ENCODE data around the gene CTNNA2. TPM values are rescaled to one million over a fixed set of nuclear protein-coding genes. Genes with fewer than 3 reads are reported as not detected.

Gene CTNNA2
- total and polyA plus RNA-seq, 12 donors, result 0.09 to 0.57 (median 0.15) TPM; not detected in 9

DNA sequence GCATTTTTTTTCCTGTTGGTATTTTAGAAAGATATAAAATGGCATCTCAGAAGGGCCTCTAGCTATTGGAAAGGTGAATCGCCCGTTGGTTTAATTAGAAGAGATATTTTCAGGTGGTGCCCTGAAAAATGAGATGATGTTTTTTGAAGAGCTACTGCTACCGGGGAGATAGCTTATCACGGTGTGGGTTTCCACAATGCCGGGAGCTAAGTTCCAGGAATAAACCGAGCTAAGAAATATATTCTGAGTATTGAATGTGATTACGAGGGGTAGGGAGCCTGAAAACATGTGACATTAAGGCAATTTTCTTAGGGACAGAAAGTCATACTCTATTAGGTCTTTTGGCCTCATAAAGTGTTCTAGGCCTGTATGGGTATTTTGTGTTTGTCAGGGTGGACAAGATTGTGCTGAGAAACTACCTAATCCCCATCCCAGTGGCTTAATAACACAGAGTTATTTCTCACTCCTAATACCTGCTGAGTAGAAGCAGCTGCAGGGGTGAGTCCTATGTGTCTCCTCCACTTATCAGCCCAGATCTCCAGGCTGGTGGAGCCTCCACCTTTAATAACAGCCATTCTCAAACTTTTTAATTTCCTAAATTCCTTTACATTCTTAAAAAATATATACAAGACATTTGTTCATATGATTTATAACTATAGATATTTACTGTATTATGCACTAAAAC lies 641.5 kb downstream of the CTNNA2 start:
- 50 to 55% methylated on average over 7 of the region's 7 CpGs for WGBS, 2 donors
- Histone ChIP-seq H3K27ac (no peak overlapping the region), H3K4me3 (no peak overlapping the region), H3K36me3 (no peaks in the 10 kb centered on the region), H3K27me3 (no peaks in the 10 kb centered on the region), H3K9me3 (no peaks in the 10 kb centered on the region), H3K4me1 (no peaks in the 10 kb centered on the region)
- ATAC-seq, result no peak
- no peak for DNase-seq
- TF ChIP-seq, protein P1, sequence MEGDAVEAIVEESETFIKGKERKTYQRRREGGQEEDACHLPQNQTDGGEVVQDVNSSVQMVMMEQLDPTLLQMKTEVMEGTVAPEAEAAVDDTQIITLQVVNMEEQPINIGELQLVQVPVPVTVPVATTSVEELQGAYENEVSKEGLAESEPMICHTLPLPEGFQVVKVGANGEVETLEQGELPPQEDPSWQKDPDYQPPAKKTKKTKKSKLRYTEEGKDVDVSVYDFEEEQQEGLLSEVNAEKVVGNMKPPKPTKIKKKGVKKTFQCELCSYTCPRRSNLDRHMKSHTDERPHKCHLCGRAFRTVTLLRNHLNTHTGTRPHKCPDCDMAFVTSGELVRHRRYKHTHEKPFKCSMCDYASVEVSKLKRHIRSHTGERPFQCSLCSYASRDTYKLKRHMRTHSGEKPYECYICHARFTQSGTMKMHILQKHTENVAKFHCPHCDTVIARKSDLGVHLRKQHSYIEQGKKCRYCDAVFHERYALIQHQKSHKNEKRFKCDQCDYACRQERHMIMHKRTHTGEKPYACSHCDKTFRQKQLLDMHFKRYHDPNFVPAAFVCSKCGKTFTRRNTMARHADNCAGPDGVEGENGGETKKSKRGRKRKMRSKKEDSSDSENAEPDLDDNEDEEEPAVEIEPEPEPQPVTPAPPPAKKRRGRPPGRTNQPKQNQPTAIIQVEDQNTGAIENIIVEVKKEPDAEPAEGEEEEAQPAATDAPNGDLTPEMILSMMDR (IDR thresholded peaks at IDR 0.05), result no peak
- intact Hi-C loops (cut with DNase I), result no loop called here

- 45 to 55% methylated on average over 1 of the region's 1 CpG for WGBS, 2 donors
- no peak overlapping the region for H3K27ac ChIP-seq
- H3K9me3 ChIP-seq, result peaks cover 0 to 11% (median 4%) of the 10 kb centered on the region in 11 donors
- DNase-seq (no peak), ATAC-seq (no peak)
- no peaks in the 10 kb centered on the region for H3K4me1 ChIP-seq
- TF ChIP-seq, protein P1 (IDR thresholded peaks at IDR 0.05), result no peak
- no peaks in the 10 kb centered on the region for H3K27me3 ChIP-seq
- no peak overlapping the region for H3K4me3 ChIP-seq
- intact Hi-C loops (cut with DNase I), result no loop called here
- H3K36me3 ChIP-seq, result no peaks in the 10 kb centered on the region
Observed at GRCh38 chr2:80164375-80164774, 651.5 kb downstream of the CTNNA2 start.

DNA sequence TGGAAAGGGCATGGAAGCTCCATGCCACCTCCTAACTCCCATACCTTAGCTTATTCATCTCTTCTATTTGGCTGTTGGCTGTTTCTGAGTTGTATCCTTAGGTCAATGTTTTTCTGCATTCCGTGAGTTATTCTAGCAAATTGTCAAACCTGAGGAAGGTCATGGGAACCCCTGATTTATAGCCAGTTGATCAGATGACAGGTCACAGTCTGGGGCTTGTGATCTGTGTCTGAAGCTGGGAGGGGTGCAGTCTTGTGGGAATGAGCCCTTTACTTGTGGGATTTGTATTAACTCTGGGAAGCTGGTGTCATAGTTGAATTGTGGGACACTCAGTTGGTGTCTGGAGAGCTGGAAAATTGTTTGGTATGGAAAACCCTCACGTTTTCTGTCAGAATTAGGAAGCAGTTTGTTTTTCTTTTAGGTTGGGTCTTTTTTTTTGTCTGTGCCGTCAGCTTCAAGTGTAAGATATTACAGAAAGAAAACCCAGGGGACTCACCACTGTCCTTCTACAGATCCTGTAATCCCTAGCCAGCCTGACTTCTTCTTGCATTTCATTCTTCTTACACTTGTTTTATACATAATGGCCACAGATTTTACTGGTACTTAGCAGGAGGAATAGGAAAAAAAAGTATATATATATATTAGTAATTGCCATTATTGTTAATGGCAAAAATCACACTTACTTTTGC lies 653.8 kb downstream of the CTNNA2 start:
- intact Hi-C loops (cut with DNase I), result no loop called here
- 55 to 62% methylated on average over 3 of the region's 3 CpGs for WGBS, 2 donors
- Histone ChIP-seq H3K9me3 (peaks cover 0 to 4% (median 0%) of the 10 kb centered on the region in 11 donors), H3K36me3 (no peaks in the 10 kb centered on the region), H3K27me3 (no peaks in the 10 kb centered on the region), H3K4me3 (no peak overlapping the region), H3K4me1 (no peaks in the 10 kb centered on the region), H3K27ac (no peak overlapping the region)
- TF ChIP-seq, protein P1 (IDR thresholded peaks at IDR 0.05), result no peak
- ATAC-seq (no peak), DNase-seq (no peak)

DNA sequence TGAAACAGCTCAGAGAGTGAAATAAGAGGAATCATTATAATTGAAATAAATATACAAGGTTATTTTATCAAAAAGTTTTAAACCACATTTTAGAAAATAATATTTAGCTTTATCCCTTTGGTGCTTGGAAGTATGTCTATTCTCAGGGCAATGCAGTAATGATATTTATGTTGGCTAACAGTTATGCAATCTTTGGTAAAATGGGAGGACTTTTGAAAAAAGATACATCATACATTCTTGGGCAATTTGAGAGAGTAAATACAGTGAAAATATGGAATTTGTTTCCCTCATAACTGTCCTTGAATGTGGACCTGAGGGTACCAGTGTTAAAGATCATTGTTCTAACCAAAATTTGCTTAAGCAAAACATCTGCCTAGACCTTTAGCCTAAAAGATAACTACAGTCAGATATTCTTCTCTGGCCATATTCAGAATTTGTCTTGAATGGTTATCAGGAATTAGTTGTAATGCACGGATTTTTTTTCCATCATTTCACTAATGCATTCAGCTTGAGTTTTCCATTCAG lies 654.5 kb downstream of the CTNNA2 start:
- H3K4me1 ChIP-seq, result no peaks in the 10 kb centered on the region
- TF ChIP-seq, protein P1 (IDR thresholded peaks at IDR 0.05), result no peak
- no peak overlapping the region for H3K27ac ChIP-seq
- no peak for DNase-seq
- H3K4me3 ChIP-seq, result no peak overlapping the region
- no peak for ATAC-seq
- 53 to 65% methylated on average over 1 of the region's 1 CpG for WGBS, 2 donors
- H3K36me3 ChIP-seq, result no peaks in the 10 kb centered on the region
- H3K27me3 ChIP-seq, result no peaks in the 10 kb centered on the region
- intact Hi-C loops (cut with DNase I), result no loop called here
- H3K9me3 ChIP-seq, result peaks cover 0 to 3% (median 0%) of the 10 kb centered on the region in 11 donors

All from heart right ventricle (tissue), 16 donors.